SH-SY5Y (cell line): ENCODE data around the gene GNG7.

ENCODE experiments used
- GATA2 ChIP-seq: IDR thresholded peaks from 2 replicates; pipeline ENCODE4 v1.6.1; 2011; ENCODE audit warnings: mild to moderate bottlenecking, low read depth, low read length
- GATA3 ChIP-seq: IDR thresholded peaks from 2 replicates; pipeline ENCODE4 v1.6.1; 2011; ENCODE audit warnings: low read depth, mild to moderate bottlenecking, low read length, moderate library complexity

GRCh38 chr19:2557093-2557440, 145.4 kb downstream of the GNG7 start:
- TF ChIP-seq GATA2, result no peak
- TF ChIP-seq GATA3, result no peak
